ENCODE data around the gene CAMK1D.
"Not testable (repeated sequence)": the region's sequence is repeated elsewhere in the genome, so short reads cannot be mapped to it uniquely, and the experiment has no call there.

Gene CAMK1D

GRCh38 chr10:12430406-12430982 lies 81.1 kb downstream of the CAMK1D start:
- no peak for DNase-seq (ENCODE audit: low read depth)

- DNase-seq (ENCODE audit: low read depth), result no peak
These were observed 82.1 kb downstream of the CAMK1D start for GRCh38 chr10:12431151-12432101.

- no peak for DNase-seq (ENCODE audit: low read depth)
These were observed 83.2 kb downstream of the CAMK1D start for GRCh38 chr10:12432402-12433189.

- DNase-seq (ENCODE audit: low read depth), result no peak
These were observed 84.9 kb downstream of the CAMK1D start for GRCh38 chr10:12434277-12434676.

- DNase-seq (ENCODE audit: low read depth), result not testable (repeated sequence)
These were observed 85.3 kb downstream of the CAMK1D start for GRCh38 chr10:12434677-12435076.

GRCh38 chr10:12435348-12435747 lies 86.0 kb downstream of the CAMK1D start:
- DNase-seq (ENCODE audit: low read depth), result no peak

GRCh38 chr10:12438919-12439692 lies 89.8 kb downstream of the CAMK1D start:
- no peak for DNase-seq (ENCODE audit: low read depth)

GRCh38 chr10:12439767-12440166 lies 90.4 kb downstream of the CAMK1D start:
- DNase-seq (ENCODE audit: low read depth), result not testable (repeated sequence)

GRCh38 chr10:12443026-12443425 lies 93.7 kb downstream of the CAMK1D start:
- DNase-seq (ENCODE audit: low read depth), result no peak

- no peak for DNase-seq (ENCODE audit: low read depth)
These were observed 95.8 kb downstream of the CAMK1D start for GRCh38 chr10:12444981-12445700.

- peak; percentile 13 for DNase-seq (ENCODE audit: low read depth)
These were observed 96.5 kb downstream of the CAMK1D start for GRCh38 chr10:12445701-12446334.

- no peak for DNase-seq (ENCODE audit: low read depth)
These were observed 99.0 kb downstream of the CAMK1D start for GRCh38 chr10:12448340-12448728.

GRCh38 chr10:12448729-12449391 lies 99.5 kb downstream of the CAMK1D start:
- DNase-seq (ENCODE audit: low read depth), result peak; percentile 95

GRCh38 chr10:12455318-12455717 lies 106.0 kb downstream of the CAMK1D start:
- DNase-seq (ENCODE audit: low read depth), result no peak

- no peak for DNase-seq (ENCODE audit: low read depth)
These were observed 106.4 kb downstream of the CAMK1D start for GRCh38 chr10:12455766-12456165.

- DNase-seq (ENCODE audit: low read depth), result peak; percentile 20
These were observed 110.0 kb downstream of the CAMK1D start for GRCh38 chr10:12459340-12459739.

- no peak for DNase-seq (ENCODE audit: low read depth)
These were observed 110.4 kb downstream of the CAMK1D start for GRCh38 chr10:12459762-12460161.

GRCh38 chr10:12463459-12463838 lies 114.1 kb downstream of the CAMK1D start:
- DNase-seq (ENCODE audit: low read depth), result no peak

- no peak for DNase-seq (ENCODE audit: low read depth)
These were observed 116.2 kb downstream of the CAMK1D start for GRCh38 chr10:12465385-12466136.

Measured in amniotic epithelial cell (primary cell).